Stimulated activated CD4-positive, alpha-beta T cell treated with anti-CD3 and anti-CD28 coated beads, Interleukin-1b, Interleukin-23, amount 100 ng/mL, for 48 hours (primary cell): ENCODE data around the gene GLYATL1.

Experiments
- DNase-seq: peaks from one replicate; pipeline ENCODE4 v3.0.0-alpha.2; 2020

Gene GLYATL1, protein sequence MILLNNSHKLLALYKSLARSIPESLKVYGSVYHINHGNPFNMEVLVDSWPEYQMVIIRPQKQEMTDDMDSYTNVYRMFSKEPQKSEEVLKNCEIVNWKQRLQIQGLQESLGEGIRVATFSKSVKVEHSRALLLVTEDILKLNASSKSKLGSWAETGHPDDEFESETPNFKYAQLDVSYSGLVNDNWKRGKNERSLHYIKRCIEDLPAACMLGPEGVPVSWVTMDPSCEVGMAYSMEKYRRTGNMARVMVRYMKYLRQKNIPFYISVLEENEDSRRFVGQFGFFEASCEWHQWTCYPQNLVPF

DNA sequence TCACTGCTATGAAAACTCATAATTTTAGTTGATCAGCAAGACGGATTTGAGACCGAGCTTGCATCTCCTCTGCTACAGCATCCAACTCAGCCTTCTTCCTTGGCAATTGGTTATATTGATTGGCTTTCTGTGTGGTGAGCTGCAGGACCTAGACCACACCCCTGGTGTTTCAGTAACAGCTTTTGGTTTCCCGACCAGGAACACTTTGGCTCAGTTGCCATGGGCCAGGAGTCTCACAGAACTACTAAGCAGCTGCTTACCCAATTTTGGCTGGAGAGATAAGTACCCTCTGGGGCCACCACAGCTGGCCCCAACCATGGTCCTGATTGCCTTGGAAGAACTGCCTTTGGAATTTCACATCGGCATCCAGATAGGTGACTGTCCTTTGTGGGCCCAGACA, at the start of gene GLYATL1:
TSS of gene GLYATL1 (plus strand) at position 212 of the 400 bp plus-strand sequence. CDS start 7,600 bp downstream, outside the sequence.
- no peak for DNase-seq

DNA sequence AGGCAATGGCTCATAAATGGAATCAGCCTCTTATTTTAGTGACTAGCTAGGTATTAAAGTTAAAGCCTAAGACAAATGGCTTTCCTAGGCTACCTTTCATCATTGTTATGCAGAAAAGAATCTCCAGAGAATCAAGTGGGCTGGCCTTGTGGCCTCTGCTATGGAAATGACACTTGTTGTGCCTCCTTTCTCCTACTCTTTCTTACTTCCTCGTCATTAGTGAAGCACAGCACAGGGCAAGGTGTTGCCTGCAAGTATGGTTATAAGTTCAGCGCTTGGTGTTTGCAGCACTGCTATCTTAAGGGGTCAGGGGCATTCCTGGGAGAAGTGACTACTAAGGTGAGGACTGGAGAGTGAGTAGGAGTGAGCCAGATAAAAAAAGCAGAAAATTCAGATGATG, 45.4 kb upstream of the GLYATL1 start:
- DNase-seq, result no peak

DNA sequence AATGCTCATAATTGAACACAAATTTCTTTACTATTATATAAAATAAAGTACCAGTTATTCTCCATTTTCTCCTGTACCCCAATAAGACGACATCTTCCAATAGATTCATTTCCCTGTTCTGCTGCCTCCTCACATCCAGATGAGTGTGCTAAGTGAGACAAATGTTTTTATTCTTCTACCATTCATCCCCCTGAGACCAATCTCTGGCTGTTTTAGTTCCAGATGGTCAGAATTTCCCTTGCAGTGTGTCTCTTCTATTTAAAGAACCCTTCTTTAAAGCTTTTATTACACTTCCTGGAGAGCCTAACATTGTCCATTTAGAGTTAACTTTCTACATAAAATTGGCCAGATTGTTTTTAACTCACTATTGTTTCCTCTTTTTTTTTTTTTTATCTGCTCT, 41.2 kb upstream of the GLYATL1 start:
- DNase-seq, result no peak

DNA sequence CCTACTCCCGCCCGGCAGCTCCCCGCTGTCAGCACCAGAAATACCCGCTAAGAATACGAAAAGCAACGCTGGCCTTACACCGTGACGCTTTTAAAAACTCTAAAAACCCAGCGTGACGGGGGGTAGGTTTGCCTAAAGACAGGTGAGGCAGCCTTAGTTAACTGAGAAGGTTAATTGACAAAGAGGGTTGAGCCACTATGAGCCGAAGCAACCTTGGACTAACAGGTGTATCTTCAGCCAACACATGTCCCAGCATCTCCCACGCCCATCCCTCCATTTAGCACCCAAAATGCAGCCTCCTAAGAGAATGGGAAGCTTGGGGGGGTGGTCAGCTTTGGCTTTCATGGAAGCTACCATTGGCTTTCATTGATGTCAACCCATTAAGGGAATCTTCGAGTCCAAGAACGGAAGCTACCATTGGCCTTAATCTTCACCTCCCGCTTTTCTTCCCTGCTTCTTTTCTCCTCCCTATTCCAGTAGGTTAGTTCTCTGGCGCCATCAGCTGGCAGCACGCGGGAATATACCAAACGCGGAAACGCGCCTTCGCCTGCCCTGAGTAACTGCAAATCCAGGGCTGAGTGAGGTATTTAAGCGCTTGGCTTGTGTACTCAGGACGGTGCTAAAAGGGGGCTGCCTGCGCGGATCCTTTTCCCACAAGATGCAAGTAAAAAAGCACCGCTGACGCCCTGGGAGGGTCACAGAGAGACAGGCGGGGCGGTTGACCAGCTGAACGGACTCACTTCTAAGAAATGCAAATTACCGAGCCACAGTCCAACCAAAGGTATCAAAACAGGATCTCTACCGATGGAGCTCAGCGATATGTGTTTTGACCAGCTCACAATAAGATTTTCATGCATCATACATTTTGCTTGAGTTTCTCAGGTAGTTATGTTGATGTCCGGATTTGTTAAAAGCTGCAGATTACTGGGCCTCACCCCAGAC, 38.5 kb upstream of the GLYATL1 start:
- peak; percentile 55 for DNase-seq

DNA sequence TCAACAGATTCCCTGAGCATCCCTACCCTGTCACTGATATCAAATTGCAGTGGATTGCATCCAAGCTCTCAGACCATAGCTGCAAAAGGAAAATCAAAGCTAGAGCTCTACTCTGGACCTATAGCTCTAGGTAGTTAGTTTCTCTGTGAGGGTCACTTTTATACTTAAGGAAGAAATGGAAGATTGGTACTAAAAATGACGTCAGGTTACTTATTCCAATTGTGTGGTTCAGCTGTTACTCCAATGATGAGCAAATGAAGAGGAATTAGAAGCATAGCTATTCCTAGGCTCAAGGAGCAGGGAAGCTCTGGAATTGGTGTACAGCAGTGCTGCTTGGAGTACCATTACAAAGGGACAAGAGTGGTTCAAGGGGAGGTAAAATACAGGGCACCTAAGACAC, 36.4 kb upstream of the GLYATL1 start:
- DNase-seq, result no peak

DNA sequence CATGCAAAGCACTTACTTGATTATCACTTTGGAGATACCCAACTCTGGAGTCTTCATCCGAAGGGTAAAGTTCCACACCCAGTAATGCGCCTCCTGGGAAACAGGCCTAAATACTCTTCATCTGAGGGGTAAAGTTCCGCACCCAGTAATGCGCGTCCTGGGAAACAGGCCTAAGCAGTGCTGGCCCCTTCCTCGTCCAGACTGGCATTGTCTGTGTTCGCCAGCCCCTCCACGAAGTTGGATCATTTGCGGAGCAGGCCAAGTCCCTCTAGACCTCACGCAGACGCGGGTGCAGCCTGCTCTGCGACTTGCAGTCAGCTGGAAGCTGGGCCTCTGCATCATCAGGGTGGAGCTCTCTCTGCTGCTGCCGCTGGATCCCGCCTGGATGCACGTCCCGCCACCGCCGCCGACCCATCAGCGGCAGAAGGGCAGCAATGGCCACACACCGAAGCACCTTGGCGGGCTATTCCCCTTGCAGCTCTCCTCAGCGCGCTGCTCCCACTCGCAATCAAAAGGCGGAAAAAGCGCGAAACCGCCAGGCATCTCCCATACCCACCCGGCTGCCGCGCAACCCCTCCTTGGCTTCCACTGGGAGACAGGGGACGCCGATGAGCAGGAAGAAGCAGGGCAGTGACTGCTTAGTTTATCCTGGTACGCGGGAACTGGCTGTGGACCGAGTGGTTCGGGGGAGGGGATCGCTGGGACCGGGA, 34.1 kb upstream of the GLYATL1 start:
- DNase-seq, result no peak

DNA sequence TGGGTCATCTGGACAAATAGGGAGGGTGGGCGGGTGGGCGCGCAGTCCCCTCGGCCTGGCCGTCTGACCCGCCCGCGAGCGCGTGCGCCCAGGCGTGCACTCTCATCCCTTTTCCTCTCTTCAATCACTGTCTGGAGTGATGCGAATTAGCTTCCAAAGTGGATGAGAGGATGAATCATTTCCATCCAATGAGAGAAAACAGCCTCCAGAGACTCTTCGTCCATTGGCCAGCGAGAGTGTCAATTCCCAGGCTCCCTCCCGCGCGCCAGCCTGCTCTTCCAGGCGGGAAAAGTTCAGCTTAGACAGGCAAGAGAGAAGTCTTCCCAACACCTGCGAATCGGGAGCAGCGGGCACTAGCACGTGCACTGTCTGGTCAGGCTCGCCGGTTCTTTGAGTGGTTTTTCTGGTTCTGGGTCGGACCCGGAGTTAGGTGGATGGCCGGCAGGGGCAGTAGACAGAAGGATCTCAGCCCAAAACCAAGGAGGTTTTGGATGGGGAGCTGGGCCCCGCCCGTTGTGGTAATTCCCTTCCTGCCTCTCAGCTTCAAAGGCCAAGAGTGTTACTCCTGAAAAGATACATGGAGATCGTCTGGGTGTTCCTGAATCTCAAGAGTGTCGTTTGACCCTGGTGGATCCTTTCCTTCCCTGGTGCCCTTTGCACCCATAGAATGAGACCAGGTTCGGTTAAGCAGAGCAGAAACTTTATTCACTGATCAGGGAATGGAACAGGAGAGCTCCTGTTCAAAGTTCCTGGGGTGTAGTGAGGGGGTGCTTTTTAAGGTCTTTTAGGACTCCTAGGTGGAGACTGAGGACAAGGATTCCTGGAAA, 33.4 kb upstream of the GLYATL1 start:
- no peak for DNase-seq

DNA sequence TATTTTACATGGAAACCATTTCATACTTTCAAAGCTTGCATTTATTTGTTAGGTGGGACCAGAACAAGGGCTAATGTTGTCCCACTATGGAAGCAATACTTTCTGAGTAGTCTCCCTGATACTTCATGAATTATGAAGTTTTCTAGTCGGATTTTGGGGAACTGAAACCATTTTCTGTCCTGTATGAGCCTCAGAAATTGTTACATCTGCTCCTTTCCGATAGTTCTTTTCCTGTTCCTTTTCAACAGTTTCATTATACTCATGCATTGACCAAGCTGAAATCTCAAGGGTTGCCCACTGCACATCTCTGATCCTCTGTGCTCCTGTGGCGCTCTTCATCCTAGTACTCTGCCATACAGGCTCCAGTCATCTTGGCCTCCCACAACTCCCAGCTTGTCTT, 31.5 kb upstream of the GLYATL1 start:
- DNase-seq, result no peak

DNA sequence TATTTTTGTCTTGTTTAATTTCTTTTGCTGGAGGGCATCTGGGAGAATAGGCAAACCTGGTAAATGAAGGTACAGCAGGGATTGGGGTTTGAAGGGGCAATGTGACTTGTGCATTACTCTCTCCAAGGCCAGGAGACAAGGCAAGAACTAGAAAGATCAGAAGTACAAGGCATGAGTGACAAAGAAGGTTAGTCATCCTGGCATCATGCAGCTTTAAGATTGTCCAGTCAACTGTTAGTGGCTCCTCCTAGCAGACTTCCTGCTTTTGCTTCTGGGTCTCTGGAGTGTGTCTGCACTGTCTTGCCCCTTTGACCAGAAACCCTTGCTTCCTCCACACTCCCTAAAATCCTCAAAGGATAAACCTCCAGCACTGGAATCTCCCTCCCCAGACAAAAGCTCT, 27.2 kb upstream of the GLYATL1 start:
- DNase-seq, result no peak

DNA sequence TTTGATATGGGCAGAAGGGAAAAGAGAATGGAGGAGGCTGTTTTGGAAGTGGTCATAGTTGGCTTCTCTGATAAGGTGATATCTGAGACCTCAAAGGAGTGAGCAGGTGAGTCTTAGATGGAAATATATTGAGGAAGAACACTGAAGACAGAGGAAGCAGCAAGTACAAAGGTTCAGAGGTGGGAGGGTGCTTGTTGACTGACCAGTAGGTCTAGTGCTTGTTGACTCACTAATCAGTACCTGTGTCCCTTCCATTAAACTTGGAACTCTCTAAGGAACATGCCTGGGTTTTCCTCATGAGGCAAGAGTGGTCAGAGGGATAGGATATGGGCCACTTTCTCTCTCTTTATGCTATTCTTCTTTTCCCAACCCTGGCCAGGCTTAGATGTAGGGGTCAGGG, 25.6 kb upstream of the GLYATL1 start:
- DNase-seq, result no peak

DNA sequence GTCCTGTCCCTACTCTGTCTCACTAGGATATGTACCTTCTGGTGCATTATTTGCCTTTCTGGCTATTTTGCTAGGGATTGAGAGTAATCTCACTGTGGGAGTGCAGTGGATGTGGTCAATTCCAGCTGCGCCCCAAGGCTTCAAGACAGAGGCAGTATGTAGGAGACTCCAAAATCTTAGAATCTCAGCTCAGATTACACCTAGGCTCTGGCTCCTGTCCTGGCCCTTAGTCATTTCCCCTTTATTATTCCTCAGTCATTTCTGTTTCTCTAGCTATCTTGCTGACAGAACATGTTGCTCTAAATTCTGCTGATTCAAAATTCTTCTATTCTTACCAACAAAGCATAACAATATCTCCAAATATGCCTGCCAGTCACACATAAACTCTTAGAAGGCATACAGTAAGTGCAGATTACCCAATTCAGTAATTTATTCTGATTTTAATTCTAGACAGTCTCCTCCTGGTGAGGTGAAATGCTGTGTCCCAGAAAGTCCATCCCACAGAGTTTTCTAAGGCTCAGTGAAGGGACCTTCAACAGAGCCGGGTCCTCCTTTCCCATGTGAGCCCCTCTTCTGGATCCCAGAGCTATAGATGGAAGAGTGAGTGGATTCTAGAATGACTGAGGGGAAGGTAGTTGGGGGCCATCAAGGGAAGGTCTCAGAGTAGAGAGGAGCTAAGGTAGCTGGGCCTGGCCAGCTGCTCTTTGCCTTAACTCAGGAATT, 24.3 kb upstream of the GLYATL1 start:
- no peak for DNase-seq

DNA sequence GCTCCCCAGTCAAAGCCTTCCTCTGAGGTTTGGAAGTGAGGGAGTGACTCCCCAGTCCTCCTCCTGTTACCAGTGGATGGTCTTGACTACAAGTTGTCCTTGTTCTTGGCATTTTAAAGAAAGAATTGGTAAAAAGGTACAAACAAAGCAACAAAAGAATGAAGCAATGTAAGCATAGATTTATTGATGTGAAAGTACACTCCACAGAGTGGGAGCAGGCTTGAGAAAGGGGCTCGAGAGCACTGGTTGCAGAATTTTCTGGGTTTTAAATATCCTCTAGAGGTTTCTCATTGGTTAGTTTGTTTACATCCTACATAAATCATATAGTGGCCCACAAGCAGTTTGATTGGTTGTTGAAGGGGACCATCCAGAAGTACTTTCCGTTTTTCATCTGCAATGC, 22.7 kb upstream of the GLYATL1 start:
- DNase-seq, result no peak

DNA sequence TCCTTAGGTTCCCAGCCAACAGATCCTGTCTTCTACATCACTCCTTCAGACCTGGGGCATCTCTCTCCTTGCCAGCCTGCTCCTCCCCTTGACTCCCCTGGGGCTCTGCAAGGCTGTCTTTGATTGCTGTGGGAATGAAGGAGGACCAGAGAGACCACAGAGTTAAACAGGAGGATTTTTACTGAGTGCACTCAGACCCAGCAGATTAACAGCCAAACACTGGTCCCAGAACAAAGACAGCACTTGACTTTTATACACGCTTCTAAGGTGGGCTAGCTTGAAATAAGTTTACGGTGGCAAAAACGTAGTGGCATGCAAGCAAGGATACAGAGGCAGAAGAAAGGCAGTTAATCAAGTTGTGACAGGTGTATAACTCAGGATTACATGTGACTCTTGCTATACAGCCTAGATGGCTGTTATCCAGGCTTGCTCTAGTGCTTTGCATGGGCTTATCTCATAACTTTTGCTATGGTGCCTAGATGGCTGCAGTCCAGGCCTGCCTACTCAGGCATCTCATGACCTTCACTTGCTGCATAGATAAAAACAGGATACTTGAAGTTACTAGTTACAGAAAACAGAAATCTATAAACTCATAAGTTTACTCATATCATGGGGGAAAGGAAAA, 22.0 kb upstream of the GLYATL1 start:
- DNase-seq, result no peak

DNA sequence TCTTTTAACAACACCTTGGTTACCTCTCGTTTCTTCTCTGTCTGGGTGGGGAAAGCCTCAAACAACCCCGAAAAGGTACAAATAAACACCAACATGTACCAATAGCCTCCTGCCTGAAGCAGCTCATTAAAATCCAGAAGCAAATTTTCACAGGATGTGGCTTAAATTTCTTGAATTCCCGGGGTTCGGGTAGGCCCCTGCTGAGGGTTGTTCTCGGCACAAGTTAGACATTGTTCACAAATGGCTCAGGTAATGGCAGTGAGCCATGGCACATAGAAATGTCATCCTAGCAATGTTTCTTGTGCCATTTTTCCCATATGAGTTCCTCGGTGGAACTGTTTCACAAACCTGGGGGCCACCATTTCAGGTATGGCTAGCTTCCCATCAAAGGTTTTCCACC, 19.7 kb upstream of the GLYATL1 start:
- DNase-seq, result no peak

DNA sequence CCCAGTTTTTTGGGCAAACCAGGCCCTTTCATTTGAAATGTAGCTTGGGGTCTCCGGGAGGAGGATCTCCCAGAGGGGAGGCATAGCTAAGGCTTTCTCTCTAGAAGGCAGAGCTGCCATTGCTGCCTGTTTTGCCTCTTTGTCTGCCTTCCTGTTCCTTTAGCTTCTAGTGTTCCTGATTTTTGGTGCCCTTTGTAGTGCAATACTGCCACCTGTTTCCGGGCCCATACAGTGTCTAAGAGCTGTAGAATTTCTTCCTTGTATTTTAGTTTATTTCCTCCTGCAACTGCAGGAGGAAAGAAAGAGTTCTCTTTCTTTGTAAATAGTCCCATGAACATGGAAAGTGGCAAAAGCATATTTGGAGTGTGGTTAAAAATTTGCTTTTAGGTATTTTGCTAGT, 19.3 kb upstream of the GLYATL1 start:
- DNase-seq, result no peak

DNA sequence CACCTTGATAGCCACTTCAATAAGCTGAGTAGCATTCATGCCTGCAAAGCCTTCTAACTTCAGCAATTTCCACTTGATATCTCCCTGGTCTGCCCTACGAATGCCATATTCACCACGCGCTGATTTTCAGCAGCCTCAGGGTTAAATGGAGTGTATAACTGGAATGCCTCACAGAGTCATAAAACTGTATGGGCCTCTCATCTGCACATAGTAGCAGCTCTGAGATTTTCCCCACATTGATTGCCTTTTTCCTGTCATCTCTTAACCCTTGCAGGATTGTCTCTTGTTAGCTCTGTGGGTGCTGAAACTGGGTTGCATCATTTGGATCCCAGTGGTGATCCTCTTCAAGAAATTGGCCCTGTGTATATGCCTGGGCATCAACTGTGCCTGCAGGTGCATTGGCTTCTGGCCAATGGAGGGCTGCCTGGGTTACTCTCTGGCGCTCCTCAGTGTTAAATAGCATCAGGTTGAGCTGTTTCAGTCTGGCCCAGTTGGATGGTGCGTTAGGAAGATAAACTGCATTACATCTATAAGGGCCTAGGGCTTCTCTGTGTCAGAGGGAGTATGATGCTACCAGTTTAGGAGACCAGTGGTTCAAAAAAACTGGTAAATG, 17.4 kb upstream of the GLYATL1 start:
- no peak for DNase-seq

DNA sequence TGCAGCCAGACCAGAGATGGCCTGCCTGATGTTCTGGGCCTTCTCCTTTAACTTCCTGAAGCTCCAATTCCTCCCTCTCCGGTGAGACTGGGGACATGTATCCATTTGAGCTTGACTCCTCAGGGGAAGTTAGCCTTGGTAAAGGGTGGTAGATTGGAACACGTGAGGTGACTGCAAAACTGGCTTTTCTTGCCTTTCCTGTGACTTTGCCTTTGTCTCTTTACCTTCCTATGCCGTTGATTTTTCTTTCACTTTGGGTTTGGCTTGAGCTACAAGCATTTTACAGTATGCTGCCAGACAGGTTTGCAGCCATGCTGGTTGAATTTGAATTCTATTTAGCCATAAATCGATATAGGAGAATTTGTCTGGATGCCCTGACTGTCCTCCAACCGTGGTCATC, 16.8 kb upstream of the GLYATL1 start:
- DNase-seq, result no peak

DNA sequence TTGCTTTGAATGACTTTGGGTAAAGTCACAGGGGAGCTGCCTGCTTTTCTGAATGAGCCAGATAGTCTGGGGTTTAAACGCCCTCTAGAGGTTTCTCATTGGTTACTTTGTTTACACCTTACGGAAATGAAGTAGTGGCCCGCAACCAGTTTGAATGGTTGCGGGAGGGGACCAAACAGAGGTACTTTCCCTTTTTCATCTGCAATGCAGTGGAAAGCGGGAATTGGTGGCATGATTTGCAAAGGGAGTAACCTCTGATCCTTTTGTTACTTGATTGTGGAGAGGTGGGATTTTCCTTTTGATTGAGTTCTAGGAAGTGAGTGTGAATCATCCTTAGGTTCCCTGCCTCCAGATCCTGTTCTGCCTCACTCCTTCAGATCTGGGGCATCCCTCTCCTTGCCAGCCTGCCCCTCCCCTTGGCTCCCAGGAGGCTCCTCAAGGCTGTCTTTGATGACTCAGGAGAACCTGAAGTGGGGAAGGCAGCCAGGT, 15.9 kb upstream of the GLYATL1 start:
- peak; percentile 14 for DNase-seq

DNA sequence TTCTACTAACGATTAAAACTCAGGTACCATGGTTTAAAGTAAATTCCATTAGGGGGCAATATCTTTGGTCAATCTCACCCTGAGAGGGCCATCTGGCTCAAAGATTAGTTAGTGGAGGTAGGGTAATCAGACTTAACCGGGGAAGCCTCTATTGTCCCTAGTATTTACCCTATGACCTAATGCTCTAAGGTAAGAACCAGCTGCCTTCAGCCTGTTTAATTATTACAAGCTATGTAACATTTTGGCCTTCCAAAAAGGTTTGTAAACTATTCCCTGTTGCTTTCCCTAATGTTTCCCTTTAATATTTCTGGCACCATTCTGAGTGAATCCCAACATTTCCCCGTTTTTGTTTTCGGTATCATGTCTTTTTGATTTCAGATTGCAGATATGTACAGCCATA, 15.1 kb upstream of the GLYATL1 start:
- DNase-seq, result no peak

DNA sequence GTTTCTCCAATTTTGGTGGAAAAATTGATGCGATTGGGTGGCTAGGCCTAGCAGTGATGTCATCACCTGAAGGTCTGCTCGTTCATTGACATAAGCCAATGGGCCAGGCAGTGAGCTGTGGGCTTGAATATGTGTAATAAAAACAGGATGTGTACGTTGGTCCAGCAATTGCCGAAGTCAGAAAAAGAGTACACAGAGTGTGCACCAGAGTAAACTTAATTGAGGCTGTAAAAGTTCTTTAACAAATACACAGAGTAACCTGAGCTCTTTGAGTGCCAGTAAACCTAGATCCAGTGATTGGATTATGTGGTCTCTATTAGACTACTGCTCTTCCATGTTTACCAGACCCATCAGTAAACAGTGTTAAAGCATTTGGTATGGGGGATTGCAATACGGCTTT, 13.0 kb upstream of the GLYATL1 start:
- DNase-seq, result no peak

DNA sequence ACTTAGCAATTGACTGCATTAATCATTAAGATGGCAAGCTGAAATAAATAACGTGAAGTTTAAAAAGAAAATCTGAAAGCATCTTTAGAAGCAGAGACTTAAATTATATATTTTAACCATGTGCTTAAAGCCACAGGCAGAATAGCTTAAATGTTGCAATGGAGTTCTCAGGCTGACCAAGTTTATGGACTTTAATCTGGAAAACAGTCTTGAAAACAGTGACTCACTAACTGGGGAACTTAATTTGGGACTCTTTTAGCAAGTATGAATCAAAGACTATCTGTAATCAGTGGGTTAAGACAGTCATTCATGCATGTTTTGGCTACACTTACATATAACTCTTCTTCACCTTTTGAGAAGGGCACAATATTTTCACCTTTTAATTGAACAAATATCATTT, 12.6 kb upstream of the GLYATL1 start:
- DNase-seq, result no peak
